ENCODE measurements around the gene F11R.
A peak's percentile ranks its signal among the peaks of the same experiment; 100 is the strongest.
"Not testable (repeated sequence)": the region's sequence is repeated elsewhere in the genome, so short reads cannot be mapped to it uniquely, and the experiment has no call there.

F11R gene

DNA sequence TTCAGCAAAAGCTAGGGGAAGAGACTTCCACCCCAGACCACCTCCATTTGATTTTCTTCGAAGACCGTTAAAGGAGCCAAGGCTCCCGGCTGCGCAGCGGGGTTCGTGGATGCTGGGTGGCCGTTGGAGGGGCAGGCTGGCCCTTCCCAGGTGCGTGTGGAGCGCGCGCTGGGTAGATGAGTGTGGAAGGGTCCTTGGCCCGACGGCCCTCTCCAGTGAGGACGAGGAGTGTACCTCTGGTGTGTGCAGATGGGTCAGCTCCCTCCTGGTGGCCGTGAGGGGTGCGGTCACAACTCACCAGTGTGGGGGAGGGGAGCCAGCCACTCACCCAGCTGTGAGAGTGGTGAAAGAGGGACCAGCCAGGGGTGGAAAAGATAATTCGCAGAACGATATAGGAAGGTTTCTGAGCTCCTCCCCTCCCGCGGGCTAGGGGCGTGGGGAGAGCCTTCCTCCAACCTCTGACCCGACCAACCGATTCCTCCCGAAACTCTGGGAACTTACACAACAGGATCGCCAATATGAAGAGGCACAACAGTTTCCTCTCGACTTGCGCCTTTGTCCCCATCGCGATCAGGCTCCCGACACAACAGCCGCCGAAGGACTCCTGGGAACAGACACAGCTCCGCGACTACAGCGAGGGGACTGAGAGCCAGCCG lies at the start of gene F11R:
Gene F11R (minus strand): TSS at position 644 of the 656 bp plus-strand sequence. CDS start 79 bp downstream, at position 565.
- DNase-seq = peak; percentile 88

DNA sequence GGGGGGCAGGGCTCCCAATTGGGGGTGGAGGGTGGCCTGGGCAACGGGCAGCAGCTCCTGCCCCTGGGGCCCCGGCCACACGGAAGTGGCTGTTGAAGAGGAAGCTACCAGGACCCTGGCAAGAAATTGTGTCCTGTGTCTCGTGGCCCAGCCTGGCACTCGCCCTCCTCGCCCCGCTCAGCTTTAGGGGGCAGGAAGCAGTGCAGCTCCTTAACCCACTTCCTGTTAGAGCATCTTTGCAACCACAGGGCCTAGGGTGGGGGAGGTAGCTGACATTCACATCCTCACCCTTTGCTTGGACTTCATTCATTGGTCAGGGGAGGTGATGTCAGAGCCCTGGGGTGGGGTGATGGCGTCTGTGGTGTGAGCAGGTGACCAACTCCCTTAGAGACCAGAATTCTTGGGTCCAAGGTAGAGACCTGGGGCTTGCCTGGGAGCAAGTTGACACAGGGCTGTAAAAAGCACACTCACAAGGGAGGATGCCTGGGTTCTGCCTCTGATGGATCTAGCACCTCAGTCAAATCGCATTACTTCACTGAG lies 48.8 kb upstream of the F11R start, which contains the start of gene ARHGAP30:
Gene ARHGAP30 (minus strand): TSS at position 161 of the 540 bp plus-strand sequence. CDS start 267 bp downstream, outside the sequence.
- no peak for DNase-seq

DNA sequence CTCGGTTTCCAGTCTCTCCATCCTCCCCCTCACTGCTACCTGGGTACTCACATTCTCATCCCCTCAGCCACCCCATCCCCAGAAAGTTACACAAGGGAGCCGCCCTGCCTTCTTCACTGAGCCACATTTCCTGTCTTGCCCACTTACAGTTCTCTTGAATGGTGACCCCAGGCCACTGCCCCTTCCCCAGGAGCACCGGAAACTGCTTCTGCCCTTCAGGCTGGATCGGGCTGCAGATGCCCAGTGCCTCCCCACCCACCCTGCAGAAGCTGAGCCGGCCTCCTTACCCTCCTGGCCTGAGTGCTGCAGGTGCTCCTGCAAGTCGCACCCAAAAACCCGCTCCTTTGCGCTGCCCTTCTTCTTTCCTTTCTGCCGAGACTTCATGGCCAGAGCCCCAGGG lies 48.3 kb upstream of the F11R start:
- no peak for DNase-seq

DNA sequence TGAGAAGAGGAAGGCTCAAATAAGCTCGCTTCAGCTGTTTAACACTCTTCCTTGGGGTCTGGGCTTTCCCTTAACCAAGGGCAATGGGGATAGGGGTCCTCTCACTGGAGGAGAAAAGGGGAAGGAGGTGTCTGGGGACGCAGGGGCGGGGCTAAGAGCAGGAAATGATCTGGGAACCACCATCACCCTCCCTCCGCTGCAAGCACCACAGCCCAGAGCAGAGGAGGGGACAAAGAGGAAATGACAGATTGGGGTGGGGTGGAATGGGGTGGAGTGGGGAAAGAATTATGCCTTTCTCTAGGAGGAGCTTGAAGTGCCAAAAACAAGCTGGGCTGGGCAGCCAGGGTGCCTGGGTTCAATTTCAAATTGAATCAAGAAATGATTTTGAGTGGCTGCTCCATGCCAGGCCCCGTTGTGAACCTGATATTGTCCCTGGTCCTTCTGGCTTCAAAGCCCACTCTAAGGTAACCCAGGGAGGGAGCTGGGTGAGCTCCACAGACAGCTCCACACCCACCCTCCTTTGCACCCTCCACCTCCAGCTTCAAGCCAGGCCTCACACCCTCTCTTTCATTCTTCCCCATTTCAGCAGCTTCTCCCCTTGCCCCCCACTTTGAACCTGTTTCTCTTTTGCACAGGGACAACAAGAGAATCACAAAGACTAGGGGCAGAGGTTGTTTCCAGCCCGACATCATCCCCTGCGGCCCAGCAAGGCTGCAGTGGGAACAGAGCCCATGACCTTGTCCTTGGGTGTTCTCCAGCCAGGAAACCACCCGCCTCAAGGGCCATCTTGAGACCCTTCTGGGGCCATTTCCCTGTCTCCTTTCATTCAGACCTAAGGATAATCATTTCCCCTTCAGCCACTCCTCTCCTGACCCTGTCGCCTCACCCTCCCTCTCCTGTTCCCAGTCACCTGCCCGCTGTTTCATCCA lies 47.6 kb upstream of the F11R start:
- DNase-seq = no peak

DNA sequence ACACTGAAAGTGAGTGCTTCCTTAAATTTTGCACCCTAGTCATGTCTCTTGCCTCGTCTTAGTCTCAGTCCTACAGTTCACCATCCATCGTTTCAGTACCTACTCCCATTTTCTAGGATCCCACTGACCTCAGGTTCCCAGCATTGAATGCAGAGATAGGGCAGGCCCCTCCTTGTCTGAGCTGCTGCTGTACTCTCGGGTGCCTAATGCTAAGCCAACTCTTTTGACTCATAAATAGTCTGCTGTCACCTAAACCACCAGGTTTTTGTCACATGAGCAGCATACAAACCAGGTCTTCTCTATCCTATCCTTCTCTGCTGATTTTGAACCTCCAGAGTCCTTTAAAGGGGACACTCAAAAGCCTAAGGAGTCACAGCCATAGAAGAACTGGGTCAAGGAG lies 45.7 kb upstream of the F11R start:
- no peak for DNase-seq

DNA sequence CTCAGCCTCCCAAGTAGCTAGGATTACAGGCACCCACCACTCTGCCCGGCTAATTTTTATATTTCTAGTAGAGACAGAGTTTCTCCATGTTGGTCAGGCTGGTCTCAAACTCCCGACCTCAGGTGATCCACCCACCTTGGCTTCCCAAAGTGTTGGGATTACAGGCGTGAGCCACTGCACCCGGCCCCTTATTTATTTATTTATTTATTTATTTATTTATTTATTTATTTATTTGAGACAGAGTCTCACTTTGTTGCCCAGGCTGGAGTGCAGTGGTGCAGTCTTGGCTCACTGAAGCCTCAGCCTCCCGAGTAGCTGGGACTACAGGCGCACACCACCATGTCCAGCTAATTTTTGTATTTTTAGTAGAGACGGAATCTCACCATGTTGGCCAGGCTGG lies 44.7 kb upstream of the F11R start:
- not testable (repeated sequence) for DNase-seq

DNA sequence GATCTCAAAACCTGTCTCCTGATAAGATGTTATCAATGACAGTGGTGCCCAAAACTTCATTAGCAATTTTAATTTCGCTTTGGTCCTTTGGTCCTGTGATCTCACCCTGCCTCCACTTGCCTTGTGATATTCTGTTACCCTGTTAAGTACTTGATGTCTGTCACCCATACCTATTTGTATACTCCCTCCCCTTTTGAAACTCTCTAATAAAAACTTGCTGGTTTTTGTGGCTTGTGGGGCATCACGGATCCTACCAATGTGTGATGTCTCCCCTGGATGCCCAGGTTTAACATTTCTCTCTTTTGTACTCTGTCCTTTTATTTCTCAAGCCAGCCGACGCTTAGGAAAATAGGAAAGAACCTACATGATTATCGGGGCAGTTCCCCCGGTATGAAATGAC lies 43.0 kb upstream of the F11R start:
- DNase-seq = not testable (repeated sequence)

DNA sequence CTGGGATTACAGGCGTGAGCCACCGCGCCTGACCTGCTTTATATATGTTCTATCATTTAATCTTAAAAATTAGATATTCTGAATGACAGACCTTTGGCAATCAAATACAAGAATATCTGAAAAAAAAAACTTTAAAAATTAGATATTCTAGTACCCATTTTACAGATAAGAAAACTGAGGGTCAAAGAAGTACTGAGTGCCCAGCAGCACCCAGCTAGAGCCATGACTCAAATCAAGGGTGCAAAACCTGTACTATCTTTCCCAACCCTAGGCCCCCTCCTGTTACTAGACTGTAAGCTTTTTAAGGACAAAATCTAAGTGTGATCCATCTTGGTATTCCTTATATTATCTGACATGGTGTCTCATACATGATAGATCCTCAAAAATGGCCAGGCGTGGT lies 40.5 kb upstream of the F11R start:
- no peak for DNase-seq

DNA sequence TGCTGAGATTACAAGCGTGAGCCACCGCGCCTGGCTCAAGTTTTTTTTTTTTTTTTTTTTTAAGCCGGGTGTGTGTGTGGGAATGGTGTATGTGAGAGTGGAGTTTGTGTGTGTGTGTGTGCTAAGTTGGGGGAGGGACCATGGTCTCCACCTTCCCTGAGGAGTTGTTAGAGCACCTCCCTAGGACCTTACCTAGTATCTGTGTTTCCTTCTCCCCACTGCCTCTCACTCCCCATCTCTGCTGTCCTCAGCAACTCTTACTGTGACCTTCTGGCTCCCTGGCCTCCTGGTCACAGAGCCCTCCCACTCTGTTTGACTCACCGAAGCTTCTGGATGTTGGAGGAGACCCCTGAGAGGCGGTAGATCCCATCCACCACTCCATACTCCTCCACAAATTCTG lies 38.3 kb upstream of the F11R start:
- DNase-seq = no peak

DNA sequence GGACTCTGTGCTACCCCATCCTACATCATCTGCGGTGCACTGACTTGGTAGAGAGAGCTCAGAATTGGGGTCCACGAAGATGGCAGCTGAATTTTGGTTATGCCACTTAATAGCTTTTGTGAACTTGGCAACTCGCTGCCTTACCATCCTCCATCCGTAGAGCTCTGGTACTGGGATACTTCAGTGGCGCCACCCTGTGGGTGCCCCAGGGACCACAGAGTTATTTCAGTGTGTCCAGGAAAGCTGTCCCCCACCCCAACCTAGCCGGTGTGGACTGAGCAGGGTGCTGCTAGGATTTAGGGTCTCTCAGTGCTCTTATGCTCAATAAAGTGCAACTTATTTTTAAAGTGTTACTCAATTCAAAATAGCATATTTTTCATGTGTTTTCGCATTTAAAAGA lies 33.9 kb upstream of the F11R start:
- no peak for DNase-seq

DNA sequence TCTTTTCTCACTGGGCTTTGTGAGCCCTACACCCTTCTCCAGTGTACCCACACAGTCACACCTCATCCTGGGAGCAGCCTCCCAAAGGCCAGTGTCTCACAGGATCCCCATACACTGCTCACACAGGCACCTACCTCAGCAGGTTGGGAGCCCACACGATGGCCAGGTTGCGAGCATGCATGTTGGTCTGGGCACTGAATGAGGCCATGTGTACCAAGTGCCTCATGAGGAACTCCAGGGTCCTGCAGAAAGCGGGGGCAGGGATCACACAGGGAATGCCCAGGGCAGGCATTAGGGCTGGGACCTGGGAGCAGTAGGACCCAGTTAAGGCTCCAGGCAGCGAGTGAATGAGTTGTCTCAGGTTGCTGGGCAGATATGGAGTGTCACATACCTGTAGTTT lies 33.3 kb upstream of the F11R start:
- DNase-seq = no peak

DNA sequence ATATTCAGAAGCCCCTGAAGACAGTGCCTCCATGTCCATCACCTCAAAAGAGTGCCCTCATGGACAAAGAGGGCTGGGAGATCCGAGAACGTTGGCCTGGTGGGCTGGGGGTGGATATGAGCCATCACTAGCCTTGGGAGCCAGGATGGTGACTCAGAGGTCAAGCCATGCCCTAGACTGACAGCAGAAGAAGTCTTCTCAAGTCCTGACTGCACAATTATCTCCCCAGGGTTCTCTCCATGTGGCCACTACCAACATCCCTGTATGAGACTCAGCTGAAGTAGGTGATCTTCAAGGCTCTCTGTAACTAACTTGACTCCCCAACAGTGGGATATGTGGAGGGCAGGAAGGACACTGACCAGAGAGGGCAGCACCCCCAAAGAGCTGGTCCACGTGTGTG lies 31.9 kb upstream of the F11R start:
- no peak for DNase-seq

DNA sequence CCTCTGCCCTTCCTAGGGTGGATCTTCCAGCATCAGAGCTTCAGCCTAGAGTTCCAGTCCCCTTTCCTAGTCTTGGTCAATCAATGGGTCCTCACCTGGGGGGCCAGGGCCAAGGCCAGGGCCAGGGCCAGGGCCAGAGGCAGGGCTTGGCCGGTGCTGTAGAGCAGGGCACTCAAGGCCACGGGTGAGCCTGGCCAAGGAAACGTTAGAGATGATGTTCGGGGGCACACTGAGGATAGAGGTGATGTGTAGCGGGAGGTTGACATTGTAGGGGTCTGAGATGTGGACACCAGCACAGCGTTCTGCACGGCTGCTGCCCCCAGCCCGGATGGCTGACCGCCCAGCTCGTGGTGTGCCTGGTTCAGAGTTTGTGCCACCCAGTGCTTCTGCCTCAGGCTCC lies 30.3 kb upstream of the F11R start:
- DNase-seq = no peak

DNA sequence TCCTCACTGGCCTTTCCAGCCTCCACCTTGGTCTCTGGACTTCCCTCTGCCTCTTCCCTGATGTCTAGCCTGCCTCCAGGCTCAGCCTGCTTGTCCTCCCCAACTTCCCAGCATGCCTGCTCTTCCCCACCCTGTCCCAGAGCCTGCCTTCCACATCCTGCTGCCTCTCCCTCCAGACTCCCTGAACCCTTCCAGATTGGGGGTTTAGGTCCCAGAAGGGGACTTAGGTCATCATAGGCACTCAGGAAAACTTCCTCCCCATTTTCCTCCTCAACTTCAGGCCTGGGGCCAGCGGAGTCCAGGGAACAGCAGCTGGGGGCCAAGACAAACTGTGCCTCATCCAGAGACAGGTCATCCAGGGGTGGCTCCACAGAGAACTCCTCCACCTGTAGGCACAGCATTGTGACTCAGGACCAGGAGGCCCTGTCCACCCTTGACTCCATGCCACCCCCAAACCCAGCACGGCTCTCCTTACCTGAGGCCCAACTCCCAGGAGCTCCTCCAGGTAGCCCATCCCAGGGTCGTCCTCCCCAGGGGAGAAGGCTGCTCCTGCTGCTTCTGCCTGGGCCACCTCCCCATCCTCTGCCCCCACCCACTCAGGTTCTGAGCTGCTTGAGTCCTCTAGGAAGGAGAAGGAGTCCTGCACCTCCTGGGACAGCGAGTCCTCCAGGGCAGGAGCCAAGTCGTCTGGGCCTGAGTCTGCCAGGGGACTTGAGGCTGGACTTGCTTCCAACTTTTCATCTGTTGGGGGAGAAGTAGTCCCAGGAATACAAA lies 28.2 kb upstream of the F11R start:
- no peak for DNase-seq

DNA sequence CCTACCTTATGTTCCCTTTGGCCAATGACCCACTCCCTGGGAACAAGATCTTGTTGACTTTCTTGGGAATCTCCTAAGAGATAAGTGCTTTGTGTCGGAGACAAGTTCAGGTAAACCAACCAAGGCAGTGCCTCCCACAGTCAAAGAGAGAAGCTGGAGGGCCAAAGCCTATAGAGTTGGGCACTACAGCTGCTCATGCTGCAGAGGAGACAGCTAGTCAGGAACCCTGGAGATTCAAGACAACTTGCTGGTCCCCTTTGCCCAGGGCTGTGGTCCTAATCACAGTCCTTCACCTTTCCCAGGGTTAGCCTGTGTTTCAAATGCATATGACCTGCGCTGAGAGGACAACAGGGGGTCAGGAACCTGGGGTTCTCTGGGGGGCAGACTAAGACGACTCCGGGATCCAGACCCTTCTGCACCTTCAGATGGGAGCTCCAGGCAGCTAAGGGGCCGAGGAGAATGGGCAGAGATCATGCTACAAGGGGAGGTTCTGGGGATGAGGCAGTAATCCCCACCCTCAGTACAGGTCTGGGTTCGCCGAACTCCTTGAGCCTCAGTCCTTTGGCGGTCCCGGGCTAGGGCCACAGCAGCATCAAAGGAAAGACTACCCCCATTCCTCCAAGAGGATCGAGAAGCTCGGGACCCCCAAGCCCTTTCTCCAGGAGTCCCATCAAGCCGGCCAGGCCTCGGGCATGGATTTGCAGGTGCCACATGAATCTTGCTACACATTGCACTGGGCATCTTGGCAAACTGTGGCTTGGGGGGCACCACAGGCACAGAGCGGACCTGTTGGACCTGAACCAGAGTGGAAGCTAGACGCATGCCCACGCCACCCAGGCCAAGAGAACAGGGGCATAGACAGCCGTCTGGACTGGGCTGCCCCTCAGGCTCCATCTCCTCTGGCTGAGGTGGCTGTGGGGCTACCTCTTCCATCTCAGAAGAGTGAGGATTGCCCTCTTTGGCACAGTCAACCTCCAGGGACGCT lies 26.8 kb upstream of the F11R start:
- DNase-seq = no peak

DNA sequence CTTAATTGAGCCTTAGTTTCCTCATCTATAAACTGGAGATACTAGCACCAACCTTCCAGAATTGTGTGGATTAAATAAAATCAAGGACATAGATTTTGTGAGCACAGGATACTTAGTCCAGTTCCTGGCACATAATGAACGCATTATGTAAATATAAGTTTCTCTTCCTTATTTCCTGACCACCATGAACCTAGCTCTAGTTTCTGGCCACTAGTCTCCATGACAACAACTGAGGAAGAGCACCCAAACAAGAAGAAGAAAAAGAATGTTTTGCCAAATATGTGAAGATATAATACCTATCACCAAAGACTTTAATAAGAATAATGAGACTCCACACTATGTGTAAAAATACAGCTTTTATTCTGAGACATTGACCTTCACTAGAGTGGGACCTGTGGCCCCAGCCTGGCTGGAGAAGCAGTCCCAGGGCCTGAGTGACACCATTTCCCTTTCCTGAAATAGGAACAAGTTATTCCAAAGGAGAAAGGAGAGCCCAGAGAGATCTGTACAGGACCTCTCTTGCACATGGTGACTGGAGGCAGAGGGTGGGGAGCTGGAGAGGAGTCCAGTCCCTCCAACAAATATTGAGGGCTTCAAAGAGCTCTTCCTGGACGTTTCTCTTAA lies 25.8 kb upstream of the F11R start:
- peak; percentile 48 for DNase-seq

DNA sequence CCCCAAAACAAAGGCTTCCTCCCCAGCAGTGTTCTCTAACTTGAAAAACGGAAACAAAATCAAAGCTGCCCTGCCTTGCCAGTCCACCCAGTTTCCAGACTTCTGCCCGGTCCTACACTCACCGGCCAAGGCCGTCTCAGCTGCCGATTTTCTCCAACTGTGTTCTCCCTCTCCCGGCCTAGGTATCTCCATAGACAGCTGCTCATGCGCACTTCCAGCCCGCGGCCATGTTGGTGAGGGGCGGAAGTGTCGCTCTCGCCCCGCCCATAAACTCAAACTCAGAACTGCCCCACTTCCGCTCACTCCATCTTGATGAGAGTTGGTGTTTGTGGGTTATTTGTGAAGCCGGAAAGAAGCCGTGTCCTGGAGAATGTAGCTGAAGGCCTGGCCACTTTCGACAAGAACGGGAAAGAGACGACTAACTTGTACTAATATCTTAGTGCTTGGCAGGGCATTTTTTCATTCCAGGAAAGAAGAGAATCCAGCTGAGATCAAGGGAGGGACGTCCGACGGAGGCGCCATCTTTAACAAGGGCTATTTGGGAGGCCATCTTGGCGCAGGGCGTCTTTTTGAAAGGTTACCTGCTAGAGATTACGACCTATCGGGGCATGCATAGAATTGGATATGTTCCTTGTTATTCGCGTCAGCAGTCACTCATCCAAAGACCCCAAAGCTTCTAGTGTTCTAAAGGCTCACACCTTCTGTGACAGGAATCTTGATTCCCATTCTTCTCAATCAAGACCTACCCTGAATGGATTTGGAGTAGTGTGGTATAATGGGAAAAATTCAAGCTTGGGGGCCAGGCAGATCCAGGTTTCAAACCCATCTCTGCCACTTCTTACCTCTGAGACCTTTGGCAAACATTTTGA lies 25.0 kb upstream of the F11R start, which contains the start of gene USF1:
Gene USF1 (minus strand): TSS at position 242 of the 869 bp plus-strand sequence. CDS start 2,702 bp downstream, outside the sequence.
- peak; percentile 98 for DNase-seq

DNA sequence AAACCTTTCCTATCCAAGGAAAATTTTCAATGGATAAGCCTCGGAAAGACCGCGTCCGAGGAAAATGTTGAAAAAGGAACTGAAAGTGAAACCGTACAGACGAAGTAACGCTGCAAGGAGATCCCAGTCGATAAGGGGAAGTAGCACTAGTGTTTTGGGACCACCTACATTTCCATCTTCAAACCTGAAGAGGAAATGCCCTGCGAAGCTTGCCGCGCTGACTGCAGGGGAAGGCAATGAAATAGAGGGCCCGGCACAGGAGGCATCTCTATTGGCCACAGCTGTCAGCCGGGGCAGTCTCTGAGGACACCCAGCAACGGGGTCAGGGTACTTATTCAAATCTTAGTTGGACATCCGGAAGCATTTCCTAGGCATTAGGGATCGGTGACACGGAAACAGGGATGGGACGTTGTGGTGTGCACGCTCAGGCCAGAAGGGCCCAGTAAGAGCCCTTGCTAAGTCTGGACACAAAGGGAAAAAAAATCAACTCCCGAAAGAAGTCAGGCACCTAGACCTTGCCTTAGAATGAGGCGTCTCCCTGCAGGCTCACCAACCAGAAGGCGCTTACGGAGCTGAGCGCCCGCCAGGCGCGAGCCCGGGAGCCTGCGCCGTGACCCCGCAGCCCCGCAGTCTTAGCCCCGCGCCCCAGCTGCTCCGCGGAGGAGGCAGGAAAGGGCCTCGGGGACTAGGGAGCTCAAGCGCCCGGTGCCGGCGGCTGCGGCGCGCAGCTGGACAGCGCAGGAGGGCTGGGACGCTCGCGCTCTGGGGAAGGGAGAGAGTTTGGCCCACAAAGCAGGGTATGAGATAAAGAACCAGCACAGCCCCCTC lies 24.2 kb upstream of the F11R start:
- DNase-seq = peak; percentile 85

DNA sequence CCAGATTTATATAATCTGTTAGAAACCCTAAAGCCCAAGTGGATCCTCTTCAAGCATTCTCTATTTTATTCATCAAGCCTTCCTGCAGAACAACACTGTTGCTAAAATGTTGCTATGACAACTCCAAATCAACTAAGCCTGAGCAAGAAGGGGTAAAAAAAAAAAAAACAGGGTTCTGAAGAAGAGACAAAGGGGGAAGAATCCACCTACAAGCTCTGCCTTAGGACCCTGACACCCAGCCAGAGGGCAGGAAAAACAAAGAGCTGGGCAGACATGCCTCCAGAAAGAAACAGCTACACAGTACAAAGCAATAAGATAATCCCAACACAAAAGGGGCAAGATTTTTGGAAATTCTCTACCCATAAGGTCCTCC lies 23.6 kb upstream of the F11R start:
- DNase-seq = peak; percentile 31
